ENCODE data around the gene C8B.
A peak's percentile ranks its signal among the peaks of the same experiment; 100 is the strongest.

Gene C8B

DNA sequence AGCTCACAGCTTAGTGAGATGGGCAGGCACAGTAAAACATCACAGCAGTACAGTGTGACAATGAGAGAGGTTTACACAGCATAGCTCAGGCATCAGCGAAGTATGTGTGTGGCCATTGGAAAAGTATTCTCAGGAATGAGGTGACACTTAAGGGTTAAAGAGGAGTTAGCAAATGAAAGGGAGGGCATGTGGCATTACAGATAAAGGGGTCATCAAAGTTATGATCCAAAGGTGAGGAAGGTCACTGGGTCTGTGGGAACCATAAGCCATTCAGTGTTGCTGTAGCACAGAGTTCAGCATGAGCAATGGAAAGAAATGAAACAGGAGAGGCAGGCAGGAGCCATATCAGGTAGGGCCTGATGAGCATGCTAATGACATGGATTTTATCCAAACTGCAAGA lies 4.5 kb upstream of the C8B start:
- DNase-seq (ENCODE audit: low read depth): no peak

GRCh38 chr1:56968878-56969495 lies 3.2 kb upstream of the C8B start:
- no peak for DNase-seq (ENCODE audit: low read depth)

GRCh38 chr1:56967900-56968832 lies 2.4 kb upstream of the C8B start:
- no peak for DNase-seq (ENCODE audit: low read depth)

DNA sequence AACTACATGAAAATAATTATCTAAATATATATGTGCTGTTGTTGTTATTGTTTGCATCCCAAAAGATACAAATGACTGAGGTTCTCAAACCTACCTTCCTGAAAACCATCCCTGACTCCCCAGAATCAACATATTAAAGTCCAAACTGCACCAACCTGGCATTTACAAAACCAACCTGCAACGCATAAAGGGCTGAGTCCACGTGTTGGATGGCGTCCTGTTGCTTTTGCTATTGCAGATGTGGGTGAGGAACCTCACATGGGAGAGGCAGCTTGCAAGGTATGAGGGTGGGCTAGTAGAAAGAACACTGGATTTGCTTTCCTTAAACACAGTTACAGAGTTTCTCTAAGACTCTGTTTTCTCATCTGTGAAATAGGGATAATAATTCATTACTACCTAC lies 1.5 kb upstream of the C8B start:
- DNase-seq (ENCODE audit: low read depth): no peak

- no peak for DNase-seq (ENCODE audit: low read depth)
Measured at GRCh38 chr1:56966698-56966999, 834 bp upstream of the C8B start.

DNA sequence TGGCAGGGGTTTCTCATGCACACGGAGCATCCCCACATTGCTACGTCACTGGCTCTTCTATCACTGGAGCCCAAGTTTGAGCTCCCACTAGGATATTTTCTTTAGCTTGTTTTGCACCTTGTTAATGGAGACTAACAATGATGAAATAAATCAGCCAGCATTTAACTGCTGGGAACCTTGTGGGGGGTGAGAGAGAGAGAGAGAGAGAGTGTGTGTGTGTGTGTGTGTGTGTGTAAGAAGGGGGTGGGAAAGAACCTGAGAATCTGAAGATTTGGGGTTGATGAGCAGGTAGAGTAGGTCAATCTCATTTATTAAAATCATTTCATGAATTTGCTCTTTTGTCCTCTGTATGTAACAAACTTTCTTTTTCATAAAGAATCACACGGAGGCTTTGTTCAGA lies 624 bp downstream of the C8B start:
- DNase-seq (ENCODE audit: low read depth): no peak

DNA sequence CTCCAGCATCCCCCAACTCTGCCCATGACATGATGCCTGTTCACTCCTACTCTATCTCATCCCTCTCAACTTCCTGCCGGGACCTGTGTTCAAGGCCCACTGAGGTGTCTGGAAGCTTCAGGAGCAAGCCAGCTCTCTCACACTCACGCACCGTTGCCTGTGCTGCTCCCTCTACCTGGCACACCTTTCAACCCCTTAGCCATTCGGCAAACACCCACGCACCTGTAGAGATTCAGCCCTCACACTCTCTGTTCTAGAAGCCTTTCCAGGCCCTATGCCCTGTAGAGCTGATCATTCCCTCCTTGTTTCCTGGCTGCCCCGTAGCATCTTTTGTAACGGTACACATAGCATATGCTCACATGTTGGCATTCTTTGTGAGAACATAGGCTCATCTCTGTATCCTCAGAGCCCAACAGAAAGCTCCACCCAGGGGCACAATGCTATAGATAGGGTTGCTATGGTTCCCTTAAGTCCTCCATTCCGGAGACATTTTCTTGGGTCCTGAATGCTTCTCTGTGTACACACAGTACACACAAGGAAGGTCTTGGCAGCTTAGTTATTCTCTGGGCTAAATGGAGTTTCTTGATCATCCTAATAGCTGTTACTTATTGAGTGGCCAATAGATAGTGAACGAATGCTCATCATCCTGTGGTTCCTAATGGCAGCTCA lies 1.3 kb downstream of the C8B start:
- no peak for DNase-seq (ENCODE audit: low read depth)

DNA sequence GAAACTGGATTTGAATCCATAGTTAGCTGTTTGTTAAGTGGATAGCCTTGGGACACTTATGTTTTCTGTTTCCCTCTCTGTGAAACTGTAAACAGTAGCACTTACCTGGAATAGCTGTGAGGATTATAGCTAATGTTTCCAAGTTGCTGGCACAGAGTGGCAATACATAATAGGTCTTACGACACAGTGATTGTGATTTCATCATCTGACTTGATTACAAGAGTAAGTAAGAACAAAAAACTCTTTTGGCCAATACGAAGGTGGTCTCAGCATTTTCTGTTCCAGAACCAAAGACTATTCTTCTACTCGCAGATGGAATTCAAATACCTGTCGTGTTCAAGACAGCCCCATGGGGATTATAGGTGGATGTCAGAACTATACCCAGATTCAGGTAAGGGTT lies 2.1 kb downstream of the C8B start:
- no peak for DNase-seq (ENCODE audit: low read depth)

GRCh38 chr1:56961426-56961825 lies 4.4 kb downstream of the C8B start:
- no peak for DNase-seq (ENCODE audit: low read depth)

DNA sequence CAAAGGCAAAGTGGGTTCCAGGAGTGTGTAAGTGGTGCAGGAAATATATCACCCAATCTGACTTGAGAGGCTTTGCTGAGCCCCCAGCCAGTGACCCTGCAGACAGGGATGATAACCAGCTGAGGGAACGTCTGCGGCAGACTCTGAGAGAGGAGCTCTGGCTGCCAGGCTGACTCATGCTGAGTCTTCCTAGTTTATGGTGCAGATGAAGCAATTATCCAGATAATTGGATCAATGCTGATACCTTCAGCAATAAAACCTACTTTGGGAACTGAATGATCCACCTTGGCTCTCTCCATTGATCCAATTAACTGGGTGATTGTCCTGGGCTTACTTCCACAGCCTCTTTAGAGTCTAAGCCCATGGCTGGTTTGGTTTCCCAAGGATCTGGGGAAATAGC lies 7.3 kb downstream of the C8B start:
- no peak for DNase-seq (ENCODE audit: low read depth)

DNA sequence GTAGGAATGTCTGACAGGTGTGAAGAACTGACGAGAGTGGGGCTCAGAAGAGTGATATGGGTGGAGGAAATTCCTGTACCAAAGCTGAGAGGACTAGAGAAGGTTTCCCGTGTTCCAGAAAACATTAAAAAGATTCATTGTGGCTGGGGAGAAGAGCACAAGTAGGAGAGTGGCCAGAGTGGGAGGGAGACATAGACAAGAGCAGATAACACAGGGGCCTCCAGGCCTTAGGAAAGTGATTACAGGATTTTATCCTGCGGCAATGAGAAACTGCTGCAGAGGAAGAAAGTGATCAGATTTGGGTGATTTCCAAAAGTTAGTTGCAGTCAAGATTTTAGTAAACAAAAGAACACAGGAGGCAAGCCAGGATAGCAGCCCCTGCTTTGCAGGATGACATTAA lies 7.9 kb downstream of the C8B start:
- DNase-seq (ENCODE audit: low read depth): no peak

DNA sequence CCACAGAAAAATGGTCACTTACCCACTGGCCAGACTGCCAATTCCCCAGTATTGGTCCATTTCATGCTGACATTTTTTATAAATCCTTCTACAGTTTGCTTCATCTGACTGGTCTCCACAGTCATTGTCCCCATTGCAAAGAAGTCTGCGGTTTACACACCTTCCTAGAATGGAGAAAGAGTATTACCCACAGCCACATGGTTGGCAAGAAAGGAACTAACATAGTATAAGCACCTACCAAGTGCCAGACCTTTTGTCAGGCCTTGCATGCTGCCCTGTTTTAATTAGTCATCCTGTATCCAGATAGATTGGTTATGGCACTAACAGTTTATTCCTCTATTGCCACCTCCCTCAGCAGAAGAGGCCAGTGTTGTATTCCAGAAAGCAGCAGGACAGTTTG lies 11.2 kb downstream of the C8B start:
- DNase-seq (ENCODE audit: low read depth): no peak

GRCh38 chr1:56953386-56953785 lies 12.4 kb downstream of the C8B start:
- DNase-seq (ENCODE audit: low read depth): no peak

- DNase-seq (ENCODE audit: low read depth): no peak
Measured at GRCh38 chr1:56952501-56952900, 13.3 kb downstream of the C8B start.

- DNase-seq (ENCODE audit: low read depth): peak; percentile 64
Measured at GRCh38 chr1:56948403-56949023, 17.3 kb downstream of the C8B start.

DNA sequence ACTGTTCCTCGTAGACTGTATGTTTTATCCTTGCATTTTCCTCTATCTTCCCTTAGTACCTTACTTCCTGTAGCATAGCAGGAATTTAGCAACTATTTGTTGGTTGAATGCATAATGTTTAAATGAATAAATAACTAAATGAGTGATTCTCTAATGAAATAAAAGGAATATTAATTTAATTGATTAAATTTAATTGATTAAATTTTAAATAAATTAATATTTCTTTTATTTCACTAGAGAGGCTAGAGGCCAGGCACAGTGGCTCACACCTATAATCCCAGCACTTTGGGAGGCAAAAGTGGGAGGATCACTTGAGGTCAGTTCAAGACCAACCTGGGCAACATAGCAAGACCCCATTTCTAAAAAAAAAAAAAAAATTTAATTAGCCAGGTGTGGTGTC lies 25.8 kb downstream of the C8B start:
- DNase-seq (ENCODE audit: low read depth): no peak

GRCh38 chr1:56939209-56939608 lies 26.6 kb downstream of the C8B start:
- DNase-seq (ENCODE audit: low read depth): no peak

- DNase-seq (ENCODE audit: low read depth): no peak
Measured at GRCh38 chr1:56938646-56939045, 27.2 kb downstream of the C8B start.

- DNase-seq (ENCODE audit: low read depth): peak; percentile 70
Measured at GRCh38 chr1:56934430-56935060, 31.3 kb downstream of the C8B start.

DNA sequence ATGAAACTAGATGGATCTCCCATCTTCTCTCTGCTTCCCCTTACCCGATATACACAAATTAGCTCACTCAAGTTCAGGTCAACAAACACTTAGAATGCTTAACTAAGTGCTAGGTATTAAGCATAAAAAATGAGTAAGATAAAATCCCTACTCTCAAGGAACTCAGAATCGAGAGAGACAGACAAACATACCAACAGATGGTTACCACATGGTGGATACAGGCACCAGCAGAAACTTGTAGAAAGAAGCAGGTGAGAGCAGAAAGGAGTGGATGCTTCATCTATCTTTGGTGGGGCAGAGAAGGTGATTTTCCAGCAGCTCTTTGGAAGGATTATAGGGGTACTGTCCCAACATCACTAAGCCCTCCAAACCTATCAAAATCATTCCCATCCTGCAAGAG lies 32.2 kb downstream of the C8B start:
- no peak for DNase-seq (ENCODE audit: low read depth)

- no peak for DNase-seq (ENCODE audit: low read depth)
Measured at GRCh38 chr1:56933161-56933560, 32.7 kb downstream of the C8B start.

DNA sequence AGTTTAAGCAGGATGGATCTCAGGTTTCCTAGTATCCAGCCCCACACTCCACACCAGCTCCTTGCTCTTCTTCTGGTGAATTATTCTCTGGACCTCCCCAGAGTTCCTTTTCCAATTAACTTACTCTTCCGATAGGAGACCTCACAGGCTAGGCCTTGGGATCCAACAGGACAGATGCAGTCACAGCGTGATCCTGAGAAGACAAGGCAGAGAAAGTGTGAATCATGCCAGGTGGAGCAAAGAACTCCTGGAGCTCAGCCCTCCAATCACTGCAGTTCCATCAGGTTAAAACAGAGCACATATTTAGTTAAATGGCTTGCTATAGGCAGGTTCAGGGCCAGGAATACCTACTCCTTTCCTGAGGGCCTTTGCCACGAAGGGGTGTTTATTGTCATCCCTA lies 34.1 kb downstream of the C8B start:
- DNase-seq (ENCODE audit: low read depth): no peak
